Measurements from ENCODE around the gene HELZ.

The HELZ gene

GRCh38 chr17:67032382-67032781, 212.6 kb downstream of the HELZ start:
- DNase-seq (ENCODE audit: low read depth, low spot score): no peak

GRCh38 chr17:67030641-67031040, 214.4 kb downstream of the HELZ start:
- DNase-seq (ENCODE audit: low read depth, low spot score): no peak

- DNase-seq (ENCODE audit: low read depth, low spot score): no peak
These were observed 217.9 kb downstream of the HELZ start for GRCh38 chr17:67027031-67027628.

GRCh38 chr17:67026341-67026740, 218.7 kb downstream of the HELZ start:
- DNase-seq (ENCODE audit: low read depth, low spot score): no peak

GRCh38 chr17:67025216-67025792, 219.7 kb downstream of the HELZ start:
- DNase-seq (ENCODE audit: low read depth, low spot score): no peak

GRCh38 chr17:67024736-67025135, 220.3 kb downstream of the HELZ start:
- no peak for DNase-seq (ENCODE audit: low read depth, low spot score)

GRCh38 chr17:67022451-67022810, 222.6 kb downstream of the HELZ start:
- no peak for DNase-seq (ENCODE audit: low read depth, low spot score)

- DNase-seq (ENCODE audit: low read depth, low spot score): no peak
These were observed 223.1 kb downstream of the HELZ start for GRCh38 chr17:67021743-67022450.

GRCh38 chr17:67021196-67021595, 223.8 kb downstream of the HELZ start:
- DNase-seq (ENCODE audit: low read depth, low spot score): no peak

All from ELF-1 (cell line).